HEK293T (cell line): ENCODE data around the gene SORCS3.

Source experiments
- CTCF ChIA-PET: fragments of 350-600 bp; formaldehyde crosslinking; extraction: SDS; loops from one replicate; lab custom pipeline; 2021; ENCODE audit warnings: antibody characterized with exemption, inconsistent platforms; lab: Yijun Ruan, JAX
- POLR2A ChIA-PET: fragments of 350-600 bp; formaldehyde crosslinking; extraction: SDS; loops from one replicate; lab custom pipeline; 2020; ENCODE audit warnings: antibody characterized with exemption, inconsistent platforms; lab: Yijun Ruan, JAX
- DNase-seq: peaks from one replicate; pipeline ENCODE4 v3.0.0; 2012; ENCODE audit warnings: mixed read lengths; ENCODE audit errors: extremely low spot score
- ARNT ChIP-seq: fragments of 450-650 bp; IDR thresholded peaks from 2 replicates; pipeline ENCODE4 v1.6.1; 2017; ENCODE audit warnings: mild to moderate bottlenecking
- BHLHE40 ChIP-seq: fragments of 450-650 bp; IDR thresholded peaks from 2 replicates; pipeline ENCODE4 v1.6.1; 2016; ENCODE audit warnings: mild to moderate bottlenecking, moderate library complexity, borderline replicate concordance
- CTBP1 ChIP-seq: fragments of 450-650 bp; IDR thresholded peaks from 2 replicates; pipeline ENCODE4 v1.6.1; 2016; ENCODE audit warnings: borderline replicate concordance
- ELF4 ChIP-seq: fragments of 450-650 bp; IDR thresholded peaks from 2 replicates; pipeline ENCODE4 v1.6.1; 2017; ENCODE audit warnings: antibody characterized with exemption
- FOXA1 ChIP-seq: fragments of 450-650 bp; IDR thresholded peaks from 2 replicates; pipeline ENCODE4 v1.6.1; 2016; ENCODE audit warnings: mild to moderate bottlenecking
- FOXK2 ChIP-seq: fragments of 450-650 bp; IDR thresholded peaks from 2 replicates; pipeline ENCODE4 v1.6.1; 2016; ENCODE audit warnings: mild to moderate bottlenecking
- FOXM1 ChIP-seq: fragments of 450-650 bp; IDR thresholded peaks from 2 replicates; pipeline ENCODE4 v1.6.1; 2017; ENCODE audit warnings: mild to moderate bottlenecking, borderline replicate concordance
- HDGF ChIP-seq: fragments of 450-650 bp; IDR thresholded peaks from 2 replicates; pipeline ENCODE4 v1.6.1; 2017; ENCODE audit warnings: antibody characterized with exemption, borderline replicate concordance
- L3MBTL2 ChIP-seq: fragments of 450-650 bp; conservative IDR thresholded peaks from 2 replicates; pipeline ENCODE4 v1.6.1; 2016; ENCODE audit warnings: mild to moderate bottlenecking
- LEF1 ChIP-seq: fragments of 450-650 bp; IDR thresholded peaks from 2 replicates; pipeline ENCODE4 v1.6.1; 2017; ENCODE audit warnings: mild to moderate bottlenecking, borderline replicate concordance
- NFRKB ChIP-seq: fragments of 450-650 bp; IDR thresholded peaks from 2 replicates; pipeline ENCODE4 v1.6.1; 2016; ENCODE audit warnings: mild to moderate bottlenecking, moderate library complexity
- PKNOX1 ChIP-seq: fragments of 450-650 bp; IDR thresholded peaks from 2 replicates; pipeline ENCODE4 v1.6.1; 2016
- SP1 ChIP-seq: fragments of 450-650 bp; IDR thresholded peaks from 2 replicates; pipeline ENCODE4 v1.6.1; 2017
- SUZ12 ChIP-seq: fragments of 450-650 bp; IDR thresholded peaks from 2 replicates; pipeline ENCODE4 v1.6.1; 2016; ENCODE audit warnings: mild to moderate bottlenecking
- TARDBP ChIP-seq: fragments of 450-650 bp; IDR thresholded peaks from 2 replicates; pipeline ENCODE4 v1.6.1; 2016
- ZNF384 ChIP-seq: fragments of 450-650 bp; IDR thresholded peaks from 2 replicates; pipeline ENCODE4 v1.6.1; 2016

SORCS3 gene

GRCh38 chr10:104657457-104657856 lies 16.4 kb downstream of the SORCS3 start:
- TF ChIP-seq TARDBP (no peak), ELF4 (no peak)
- no peak for DNase-seq
- POLR2A ChIA-PET: no interaction called here
- CTCF ChIA-PET: no interaction called here

DNA sequence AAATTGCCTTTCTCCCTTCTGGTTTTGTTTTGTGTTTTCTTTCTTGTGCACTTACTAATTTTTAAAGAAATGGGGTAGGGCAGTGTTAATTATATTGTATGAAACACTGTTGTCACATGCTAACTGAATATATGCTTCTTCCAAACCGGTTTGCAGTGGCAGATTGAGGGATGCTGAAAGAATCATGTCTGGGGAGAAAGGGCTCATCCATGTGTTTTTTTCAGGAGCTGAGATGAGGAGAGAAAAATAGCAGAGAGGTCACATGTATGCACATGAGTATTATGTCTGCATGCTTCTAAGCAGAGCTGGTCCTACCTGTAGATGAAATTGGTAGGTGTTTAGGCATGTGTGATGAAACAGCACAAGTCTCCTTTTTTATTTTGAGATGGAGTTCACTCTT lies 17.0 kb downstream of the SORCS3 start:
- TF ChIP-seq TARDBP (no peak), ELF4 (no peak), CTBP1 (no peak), SP1 (no peak), FOXK2 (no peak), PKNOX1 (no peak), LEF1 (no peak), L3MBTL2 (no peak), BHLHE40 (no peak), FOXM1 (no peak), NFRKB (no peak), FOXA1 (no peak), HDGF (no peak), ARNT (no peak), ZNF384 (no peak), SUZ12 (no peak)
- ChIA-PET POLR2A (no interaction called here), CTCF (no interaction called here)
- no peak for DNase-seq

- ChIA-PET POLR2A (no interaction called here), CTCF (interaction anchor here (0.5 kb wide), 1 partner anchor 36 kb away, joined by 8 read pairs; no protein-coding TSS in a partner anchor)
- TF ChIP-seq SP1 (no peak), SUZ12 (no peak), L3MBTL2 (no peak), ELF4 (no peak)
- DNase-seq: no peak
Measured at GRCh38 chr10:104659809-104660208, 18.7 kb downstream of the SORCS3 start.

DNA sequence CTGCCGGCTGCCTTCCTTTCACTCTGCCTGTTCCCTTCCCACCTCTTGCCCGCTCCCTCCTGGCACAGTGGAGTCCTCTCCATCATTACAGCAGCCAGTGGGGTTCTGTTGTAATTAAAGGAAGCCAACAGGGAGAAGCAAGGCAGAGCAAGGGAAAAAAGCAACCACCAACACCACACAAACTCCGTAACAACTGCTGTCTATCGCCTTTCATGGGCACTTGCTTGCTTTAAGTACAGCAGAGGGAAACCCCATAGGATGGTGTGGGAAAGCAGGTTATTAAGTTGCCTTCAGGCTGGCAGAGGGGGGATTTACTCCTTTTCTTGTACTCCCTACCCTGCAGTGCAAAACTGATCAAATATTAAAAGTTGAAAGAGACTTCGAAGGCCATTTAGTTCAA lies 22.0 kb downstream of the SORCS3 start:
- ChIA-PET CTCF (no interaction called here), POLR2A (no interaction called here)
- no peak for TF ChIP-seq FOXK2
- no peak for TF ChIP-seq ZNF384
- TF ChIP-seq CTBP1: no peak
- no peak for TF ChIP-seq SP1
- no peak for TF ChIP-seq TARDBP
- no peak for TF ChIP-seq NFRKB
- TF ChIP-seq HDGF: no peak
- no peak for TF ChIP-seq BHLHE40
- no peak for TF ChIP-seq L3MBTL2
- no peak for TF ChIP-seq ELF4
- no peak for TF ChIP-seq PKNOX1
- TF ChIP-seq FOXM1: no peak
- no peak for TF ChIP-seq FOXA1
- DNase-seq: no peak

GRCh38 chr10:104663563-104663962 lies 22.5 kb downstream of the SORCS3 start:
- ChIA-PET POLR2A (no interaction called here), CTCF (no interaction called here)
- DNase-seq: no peak
- TF ChIP-seq FOXA1 (no peak), NFRKB (no peak), ELF4 (no peak), L3MBTL2 (no peak), ARNT (no peak), FOXM1 (no peak), PKNOX1 (no peak), SP1 (no peak), ZNF384 (no peak), HDGF (no peak), BHLHE40 (no peak), SUZ12 (no peak), CTBP1 (no peak), TARDBP (no peak)

DNA sequence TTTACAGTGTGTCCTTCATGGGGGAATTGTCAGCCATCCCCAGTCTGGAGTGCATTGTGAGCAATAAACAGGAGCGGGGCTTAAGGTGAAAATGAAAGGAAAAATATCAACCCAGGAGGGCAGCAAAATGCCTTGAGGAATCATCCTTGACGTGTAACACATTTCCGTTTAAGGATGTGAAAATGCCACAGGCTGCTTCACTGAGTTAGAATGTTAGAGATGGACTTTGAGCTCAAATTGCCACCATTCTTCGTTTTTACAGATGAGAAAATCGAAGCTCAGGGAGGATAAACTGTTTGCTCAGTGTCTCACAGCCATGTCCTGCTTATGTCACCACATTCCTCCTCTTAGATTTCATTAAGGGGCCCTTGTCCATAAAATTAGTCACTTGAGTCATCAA lies 23.1 kb downstream of the SORCS3 start:
- POLR2A ChIA-PET: no interaction called here
- no peak for DNase-seq

GRCh38 chr10:104665174-104665573 lies 24.1 kb downstream of the SORCS3 start:
- CTCF ChIA-PET: no interaction called here
- POLR2A ChIA-PET: no interaction called here
- DNase-seq: no peak
- TF ChIP-seq FOXK2 (no peak), ELF4 (no peak), LEF1 (no peak), SUZ12 (no peak), NFRKB (no peak), ZNF384 (no peak), PKNOX1 (no peak)

More for the DNA sequence above, 23.1 kb downstream of the SORCS3 start:
- no peak for TF ChIP-seq FOXA1
- no peak for TF ChIP-seq SUZ12
- no peak for TF ChIP-seq SP1
- CTCF ChIA-PET: no interaction called here
